ENCODE results near the gene C1orf21. TPM values are rescaled to one million over a fixed set of nuclear protein-coding genes. Genes with fewer than 3 reads are reported as not detected.

C1orf21 gene
- total and polyA plus RNA-seq, 2 donors (not counting 1 experiment from before 2014, with no cell fraction given): under 0.01 to 0.32 TPM

DNA sequence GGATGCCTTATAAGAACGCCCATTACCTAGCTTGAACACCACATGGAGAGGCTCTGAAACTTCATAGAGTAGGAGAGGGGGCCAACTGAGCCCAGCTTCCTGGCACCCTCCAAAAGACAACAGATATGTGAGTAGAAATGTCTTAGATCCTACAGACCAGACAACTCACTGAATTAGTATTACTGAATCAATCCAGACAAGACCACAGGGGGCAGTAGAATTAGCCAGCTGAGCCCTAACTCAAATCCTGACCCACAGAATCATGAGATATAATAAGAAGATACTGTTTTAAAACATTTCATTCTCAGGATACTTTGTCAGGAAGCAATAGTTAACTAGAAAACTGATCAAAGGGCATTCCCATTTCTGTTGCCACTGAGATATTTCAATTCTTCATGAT lies 45.8 kb upstream of the C1orf21 start:
- H3K4me1 Mint-ChIP-seq: no peaks in the 10 kb centered on the region

GRCh38 chr1:184350573-184350972 lies 36.3 kb upstream of the C1orf21 start:
- WGBS (ENCODE audit: insufficient coverage): no CpG with 5 or more reads among the region's 2 CpGs
- Mint-ChIP-seq H3K4me3 (no peak overlapping the region), H3K9me3 (ENCODE audit: insufficient read depth) (no peaks in the 10 kb centered on the region), H3K27ac (no peak overlapping the region), H3K27me3 (peaks cover 9% of the 10 kb centered on the region), H3K4me1 (no peaks in the 10 kb centered on the region)
- Histone ChIP-seq H3K4me1 (ENCODE audit: control insufficient read depth in 2 of 2, insufficient read depth in 2 of 2, low read length in 2 of 2) (no peaks in the 10 kb centered on the region), H3K27me3 (replicated peaks in 1 of 4; ENCODE audit: control extremely low read depth in 1 of 4, control insufficient read depth in 3 of 4, insufficient read depth in 4 of 4, low read length in 3 of 4) (peaks cover 0 to 4% (median 0%) of the 10 kb centered on the region in 4 experiments), H3K4me3 (ENCODE audit: control extremely low read depth in 1 of 5, extremely low read depth in 1 of 5, insufficient read depth in 1 of 5, low read depth in 2 of 5, low read length in 4 of 5) (no peak overlapping the region), H4K20me1 (ENCODE audit: control insufficient read depth, insufficient read depth, low read length, poor library complexity, severe bottlenecking) (no peaks in the 10 kb centered on the region), H3K4me2 (replicated peaks; ENCODE audit: low read depth, low read length, poor library complexity, severe bottlenecking) (no peak overlapping the region), H3K9ac (ENCODE audit: low read length) (no peak overlapping the region), H3K79me2 (ENCODE audit: control insufficient read depth, insufficient read depth, low read length) (no peaks in the 10 kb centered on the region), H2AFZ (ENCODE audit: insufficient read depth, low read depth, low read length, poor library complexity, severe bottlenecking) (no peak overlapping the region), H3K9me3 (ENCODE audit: control extremely low read depth in 1 of 3, control insufficient read depth in 2 of 3, insufficient read depth in 1 of 3, low read length in 2 of 3) (no peaks in the 10 kb centered on the region), H3K36me3 (replicated peaks in 1 of 2; ENCODE audit: control extremely low read depth in 1 of 2, control insufficient read depth in 1 of 2, extremely low read depth in 1 of 2, insufficient read depth in 2 of 2, low read length in 1 of 2) (no peaks in the 10 kb centered on the region), H3K27ac (ENCODE audit: low read length in 2 of 2) (no peak overlapping the region)
- DNase-seq (no peak), ATAC-seq (ENCODE audit: low read depth) (no peak)
- no peak for TF ChIP-seq CTCF (IDR thresholded peaks at IDR 0.05)
- TF ChIP-seq EZH2 (IDR thresholded peaks at IDR 0.05; ENCODE audit: borderline replicate concordance, insufficient read depth, low read depth, low read length, poor library complexity, severe bottlenecking): no peak
- intact Hi-C loops (cut with micrococcal nuclease): no loop called here
- CTCF ChIA-PET: no interaction called here
- POLR2A ChIA-PET: no interaction called here

More for the DNA sequence above, 45.8 kb upstream of the C1orf21 start:
- peaks cover 13% of the 10 kb centered on the region for H3K27me3 Mint-ChIP-seq
- TF ChIP-seq EZH2 (IDR thresholded peaks at IDR 0.05; ENCODE audit: borderline replicate concordance, insufficient read depth, low read depth, low read length, poor library complexity, severe bottlenecking) (no peak), CTCF (IDR thresholded peaks at IDR 0.05) (no peak)
- ChIA-PET CTCF (no interaction called here), POLR2A (no interaction called here)
- no peaks in the 10 kb centered on the region for H3K27me3 ChIP-seq (replicated peaks in 1 of 4; ENCODE audit: control extremely low read depth in 1 of 4, control insufficient read depth in 3 of 4, insufficient read depth in 4 of 4, low read length in 3 of 4)
- H3K4me3 Mint-ChIP-seq: no peak overlapping the region
- no peak overlapping the region for H2AFZ ChIP-seq (ENCODE audit: insufficient read depth, low read depth, low read length, poor library complexity, severe bottlenecking)
- H3K9me3 Mint-ChIP-seq (ENCODE audit: insufficient read depth): no peaks in the 10 kb centered on the region
- H3K27ac ChIP-seq (ENCODE audit: low read length in 2 of 2): no peak overlapping the region
- H3K9ac ChIP-seq (ENCODE audit: low read length): no peak overlapping the region
- H3K4me1 ChIP-seq (ENCODE audit: control insufficient read depth in 2 of 2, insufficient read depth in 2 of 2, low read length in 2 of 2): no peaks in the 10 kb centered on the region
- peaks cover 0 to 1% (median 0%) of the 10 kb centered on the region in 3 donors for H3K9me3 ChIP-seq (ENCODE audit: control extremely low read depth in 1 of 3, control insufficient read depth in 2 of 3, insufficient read depth in 1 of 3, low read length in 2 of 3)
- no CpG with 5 or more reads among the region's 1 CpG for WGBS (ENCODE audit: insufficient coverage)
- no peak overlapping the region for H3K4me2 ChIP-seq (replicated peaks; ENCODE audit: low read depth, low read length, poor library complexity, severe bottlenecking)
- intact Hi-C loops (cut with micrococcal nuclease): no loop called here
- H3K27ac Mint-ChIP-seq: no peak overlapping the region
- H3K4me3 ChIP-seq (ENCODE audit: control extremely low read depth in 1 of 5, extremely low read depth in 1 of 5, insufficient read depth in 1 of 5, low read depth in 2 of 5, low read length in 4 of 5): no peak overlapping the region
- H3K79me2 ChIP-seq (ENCODE audit: control insufficient read depth, insufficient read depth, low read length): no peaks in the 10 kb centered on the region
- no peaks in the 10 kb centered on the region for H4K20me1 ChIP-seq (ENCODE audit: control insufficient read depth, insufficient read depth, low read length, poor library complexity, severe bottlenecking)
- DNase-seq (no peak), ATAC-seq (ENCODE audit: low read depth) (no peak)
- no peaks in the 10 kb centered on the region for H3K36me3 ChIP-seq (replicated peaks in 1 of 2; ENCODE audit: control extremely low read depth in 1 of 2, control insufficient read depth in 1 of 2, extremely low read depth in 1 of 2, insufficient read depth in 2 of 2, low read length in 1 of 2)
